Astrocyte (in vitro differentiated cells and primary cell): ENCODE measurements around the gene PKD1.

ENCODE experiments used
- CTCF ChIP-seq: IDR thresholded peaks from 2 replicates; pipeline ENCODE4 v1.5.1; 2011; ENCODE audit warnings: low read depth, mild to moderate bottlenecking, inconsistent platforms, low read length, moderate library complexity; ENCODE audit not compliant: insufficient read depth
- EZH2 ChIP-seq: IDR thresholded peaks from 2 replicates; pipeline ENCODE4 v1.6.1; 2012; ENCODE audit warnings: mild to moderate bottlenecking, low read length, inconsistent platforms; ENCODE audit not compliant: insufficient read depth

GRCh38 chr16:2078096-2078495 lies 57.6 kb downstream of the PKD1 start:
- TF ChIP-seq CTCF (no peak), EZH2 (no peak)
